ENCODE data around the gene CACNB2.

- TF ChIP-seq CTCF (IDR thresholded peaks at IDR 0.05; ENCODE audit: poor library complexity) (peak; percentile 72), EZH2phosphoT487 (IDR thresholded peaks at IDR 0.05; ENCODE audit: low read depth, severe bottlenecking, unreplicated experiment) (no peak), EZH2 (IDR thresholded peaks at IDR 0.05; ENCODE audit: borderline replicate concordance) (no peak)
Measured at GRCh38 chr10:18216482-18216881, 76.3 kb downstream of the CACNB2 start.

Measured in hepatocyte (in vitro differentiated cells).